ENCODE results near the gene URI1. TPM values are rescaled to one million over a fixed set of nuclear protein-coding genes. Genes with fewer than 3 reads are reported as not detected.

URI1 gene
- total RNA-seq, 1 experiment from 2014 or later: 62.1 TPM

DNA sequence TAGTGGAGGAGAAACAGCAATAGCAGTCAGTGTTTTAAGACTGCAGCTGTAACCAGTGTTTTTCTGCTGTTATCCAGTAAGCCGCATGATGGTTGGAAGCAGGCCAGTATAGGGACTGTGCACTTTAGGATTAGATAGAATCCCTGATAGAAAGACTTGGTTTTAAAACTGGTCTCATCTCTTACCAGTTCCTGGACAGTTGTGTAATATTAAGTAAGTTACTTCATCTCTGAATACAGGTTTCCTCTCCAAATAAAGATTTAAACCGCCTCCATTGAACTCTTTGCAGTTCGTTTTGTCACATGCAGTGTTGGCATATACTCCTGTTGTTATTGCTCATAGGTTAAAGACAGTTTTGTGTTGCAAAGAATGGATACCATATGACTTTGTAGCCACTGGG lies 25.6 kb downstream of the URI1 start:
- no peak for DNase-seq (ENCODE audit: extremely low read depth, low read depth)

DNA sequence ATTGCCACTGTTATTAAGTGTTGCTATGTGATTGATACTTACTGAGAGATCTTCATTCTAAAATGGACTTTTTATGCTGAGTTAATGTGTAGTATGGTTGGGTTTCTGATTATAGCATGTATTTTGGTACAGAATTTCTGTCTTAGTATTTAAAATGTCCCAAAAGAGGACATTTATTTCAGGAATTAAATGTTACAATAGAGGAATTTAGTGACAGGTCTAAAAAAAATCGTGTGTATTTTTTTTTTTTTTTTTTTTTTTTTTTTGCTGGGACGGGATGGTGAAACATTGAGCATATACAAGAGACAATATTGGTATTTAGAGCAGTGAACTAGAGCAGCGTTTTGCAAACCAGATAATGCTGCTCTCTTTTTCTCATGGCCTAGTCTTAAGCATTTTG lies 27.9 kb downstream of the URI1 start:
- DNase-seq (ENCODE audit: extremely low read depth, low read depth): no peak

DNA sequence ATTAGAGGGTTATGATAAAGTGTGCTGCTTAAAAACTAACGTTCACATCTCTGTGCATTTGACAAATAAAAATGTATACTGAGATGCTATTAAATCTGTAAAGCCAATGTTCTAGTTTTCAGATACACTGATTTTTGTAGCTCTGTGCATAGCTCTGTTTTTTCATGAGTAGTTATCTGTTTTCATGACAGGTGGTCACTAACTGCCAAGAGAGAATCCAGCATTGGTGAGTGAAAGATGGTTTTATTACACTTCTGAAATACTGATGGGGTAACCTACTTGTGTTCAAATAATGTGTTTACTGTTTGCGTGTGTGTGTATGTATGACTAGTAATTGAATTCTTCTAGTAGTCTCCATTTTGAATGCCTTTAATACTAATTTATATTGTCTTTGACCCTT lies 29.0 kb downstream of the URI1 start:
- no peak for DNase-seq (ENCODE audit: extremely low read depth, low read depth)

DNA sequence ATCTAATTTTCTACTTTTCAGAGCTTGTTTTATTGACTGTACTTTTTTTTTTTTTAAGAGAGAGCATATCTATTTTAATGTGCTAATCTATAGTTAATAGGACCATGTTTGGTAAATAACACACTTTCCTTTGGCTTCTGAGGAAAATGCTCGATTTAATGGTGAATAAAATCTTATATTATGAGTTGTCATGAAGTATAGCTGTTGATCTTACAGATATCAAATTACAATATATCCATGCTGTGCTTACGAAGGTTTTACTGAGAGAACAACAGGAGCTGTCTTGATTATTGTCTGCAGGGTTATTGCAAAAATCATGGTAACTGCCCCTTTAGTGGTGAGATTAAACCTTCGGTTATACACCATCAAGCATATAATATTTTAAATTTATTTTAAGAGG lies 29.6 kb downstream of the URI1 start:
- DNase-seq (ENCODE audit: extremely low read depth, low read depth): no peak

DNA sequence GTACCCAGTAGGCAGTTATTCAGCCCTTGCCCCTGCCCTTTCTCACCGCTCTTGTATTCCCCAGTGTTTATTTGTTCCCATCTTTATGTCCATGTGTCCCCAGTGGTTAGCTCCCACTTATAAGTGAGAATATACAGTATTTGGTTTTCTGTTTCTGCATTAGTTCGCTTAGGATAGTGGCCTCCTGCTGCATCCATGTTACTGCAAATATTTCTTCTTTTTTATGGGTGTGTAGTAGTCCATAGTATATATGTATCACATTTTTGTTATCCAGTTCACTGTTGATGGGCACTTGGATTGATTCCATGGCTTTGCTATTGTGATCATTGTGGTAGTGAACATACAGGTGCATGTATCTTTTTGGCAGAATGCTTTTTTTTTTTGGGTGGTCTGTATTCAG lies 32.7 kb downstream of the URI1 start:
- DNase-seq (ENCODE audit: extremely low read depth, low read depth): no peak

DNA sequence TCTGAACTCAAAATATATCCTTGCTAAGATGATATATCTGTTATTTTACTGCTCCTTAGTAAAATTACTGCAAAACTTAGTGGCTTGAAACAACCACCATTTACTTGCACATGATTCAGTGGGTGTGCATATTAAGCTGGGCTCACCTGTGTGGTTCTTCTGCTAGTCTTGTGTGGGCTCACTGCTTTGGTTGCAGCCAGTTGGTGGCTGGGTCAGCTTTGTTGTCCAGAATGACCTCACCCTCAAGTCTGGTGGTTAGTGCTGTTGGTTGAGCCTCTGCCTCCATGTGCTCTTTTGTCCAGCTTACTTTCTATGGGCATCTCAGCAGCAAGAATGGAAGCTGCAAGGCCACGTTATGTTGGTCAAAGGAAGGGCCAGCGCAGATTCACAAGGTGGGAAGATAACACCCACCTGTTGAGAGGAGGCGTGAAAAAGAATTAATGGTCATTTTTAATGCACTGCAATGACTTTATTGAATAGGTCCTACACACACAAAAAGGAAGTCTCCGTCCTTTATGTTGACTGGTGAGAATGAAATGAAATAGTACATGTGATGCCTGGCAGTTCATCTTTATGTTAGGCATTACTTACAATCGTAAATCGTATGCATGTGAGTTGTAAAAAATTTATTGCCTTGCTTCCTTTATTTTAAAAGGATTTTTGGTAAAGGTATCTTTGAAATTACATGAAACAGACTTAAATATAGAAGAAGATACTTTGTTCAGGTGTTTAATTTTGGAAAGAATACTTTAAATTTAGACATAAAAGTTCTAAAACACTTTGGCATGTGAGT lies 34.3 kb downstream of the URI1 start:
- DNase-seq (ENCODE audit: extremely low read depth, low read depth): no peak

DNA sequence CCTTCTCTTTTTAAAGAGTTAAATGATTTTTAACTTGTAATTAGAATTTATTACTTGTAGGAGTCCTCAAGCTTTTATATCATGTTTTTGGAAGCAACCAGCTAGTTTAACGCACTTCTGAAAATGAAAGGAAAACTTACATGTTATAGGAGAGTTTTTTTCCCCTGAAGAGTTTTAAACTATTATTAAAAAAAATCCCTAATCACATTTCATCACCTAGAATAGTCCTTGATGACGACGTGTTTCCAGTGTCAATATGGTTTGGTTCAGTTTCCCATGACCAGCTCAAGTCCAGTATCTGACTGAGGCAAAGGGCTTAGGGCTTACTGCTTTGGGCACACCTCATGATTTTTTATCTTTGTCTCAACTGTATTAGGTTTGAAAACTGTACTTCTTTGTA lies 36.0 kb downstream of the URI1 start:
- DNase-seq (ENCODE audit: extremely low read depth, low read depth): no peak

DNA sequence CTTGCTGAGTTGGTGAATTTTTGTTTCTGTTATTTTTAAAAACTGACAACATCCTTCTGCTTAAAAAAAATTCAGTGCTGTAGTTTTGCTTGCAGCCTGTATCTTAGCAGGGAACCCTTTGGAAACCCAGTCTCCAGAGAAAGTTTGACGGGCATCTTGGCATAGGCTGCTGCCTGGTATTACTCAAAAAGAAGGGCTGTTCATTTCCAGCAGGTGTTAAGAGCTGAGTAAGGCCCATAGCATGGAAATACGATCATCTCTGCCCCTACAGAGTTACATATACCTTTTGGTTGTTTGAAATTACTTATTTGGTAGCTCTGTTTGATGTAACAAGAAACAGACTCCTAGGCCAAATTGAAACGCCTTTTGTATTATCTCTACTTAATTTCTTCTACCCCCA lies 41.5 kb downstream of the URI1 start:
- DNase-seq (ENCODE audit: extremely low read depth, low read depth): no peak

DNA sequence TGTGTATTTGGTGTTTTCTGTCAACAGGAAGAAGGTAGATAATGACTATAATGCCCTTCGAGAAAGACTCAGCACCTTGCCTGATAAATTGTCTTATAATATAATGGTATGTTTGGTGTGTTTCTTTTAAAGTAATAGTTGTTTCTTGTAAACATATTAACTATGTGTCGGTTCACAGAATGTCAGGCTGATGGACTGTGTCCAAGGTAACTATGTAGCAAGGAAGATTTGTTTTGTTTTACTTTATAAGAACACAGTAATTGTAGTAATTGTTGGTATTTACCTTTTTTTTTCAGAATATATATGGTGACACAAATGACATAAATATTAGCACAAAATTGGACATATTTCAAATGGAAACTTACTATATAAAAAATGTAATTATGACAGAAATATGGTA lies 43.2 kb downstream of the URI1 start:
- DNase-seq (ENCODE audit: extremely low read depth, low read depth): no peak

DNA sequence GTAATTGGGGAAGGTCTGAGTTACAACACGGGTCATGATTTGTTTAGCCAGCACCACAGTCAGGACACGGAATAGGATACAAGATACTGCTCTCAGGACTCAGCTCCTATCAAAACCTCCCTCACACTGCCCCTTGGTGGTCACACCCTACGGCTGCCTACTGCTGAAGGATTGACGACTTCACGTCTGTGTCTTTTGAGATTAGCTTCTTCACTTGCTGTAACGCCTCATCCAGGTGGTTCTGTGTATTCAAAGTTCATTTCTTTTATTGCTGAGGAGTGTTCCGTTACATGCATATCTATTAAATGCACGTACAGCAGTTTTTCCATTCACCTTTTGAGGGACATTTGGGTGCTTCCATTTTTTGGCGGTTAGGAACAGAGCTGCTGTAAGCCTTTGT lies 46.3 kb downstream of the URI1 start:
- DNase-seq (ENCODE audit: extremely low read depth, low read depth): no peak

DNA sequence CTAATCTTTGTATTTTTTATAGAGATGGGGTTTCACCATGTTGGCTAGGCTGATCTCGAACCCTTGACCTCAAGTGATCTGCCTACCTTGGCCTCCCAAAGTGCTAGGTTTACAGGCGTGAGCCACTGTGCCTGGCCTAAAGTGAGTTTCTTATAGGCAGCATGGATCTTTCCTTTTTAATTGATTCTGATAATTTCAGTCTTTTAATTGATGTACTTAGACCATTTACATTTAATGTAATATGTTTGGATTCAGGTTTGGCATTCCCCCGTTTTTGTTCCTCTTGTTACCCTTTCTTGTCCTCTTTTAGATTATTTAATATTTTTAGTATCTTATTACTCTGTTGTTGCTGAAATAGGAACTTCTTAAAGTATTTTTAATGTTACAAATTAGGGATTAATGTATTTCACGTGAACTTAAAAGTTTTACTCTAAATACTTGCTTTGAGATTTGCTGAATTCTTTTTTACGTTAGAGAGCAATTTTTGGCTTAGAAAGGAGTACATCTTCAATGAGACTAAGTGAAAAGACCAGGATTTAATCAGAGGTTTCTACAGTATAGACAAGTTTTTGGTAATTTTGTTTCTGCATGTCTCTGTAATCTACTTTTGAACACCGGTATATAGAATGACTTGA lies 50.3 kb downstream of the URI1 start:
- no peak for DNase-seq (ENCODE audit: extremely low read depth, low read depth)

DNA sequence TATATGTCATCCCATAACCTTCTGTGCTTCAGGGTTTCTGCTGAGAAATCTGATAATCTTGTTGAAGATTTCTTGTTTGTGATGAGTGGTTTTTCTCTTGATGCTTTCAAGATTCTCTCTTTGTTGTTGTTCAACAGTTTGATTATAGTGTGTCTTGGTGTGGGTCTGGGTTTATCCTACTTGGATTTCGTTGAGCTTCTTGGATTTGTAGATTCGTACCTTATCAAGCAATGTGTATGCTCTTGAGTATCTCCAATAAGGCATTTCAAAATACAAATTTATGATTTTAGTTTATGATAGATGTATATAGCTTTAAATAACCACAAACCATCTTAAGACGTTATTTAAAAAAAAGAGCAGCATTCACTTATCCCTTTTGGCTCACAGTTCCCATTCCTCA lies 57.5 kb downstream of the URI1 start:
- DNase-seq (ENCODE audit: extremely low read depth, low read depth): no peak

DNA sequence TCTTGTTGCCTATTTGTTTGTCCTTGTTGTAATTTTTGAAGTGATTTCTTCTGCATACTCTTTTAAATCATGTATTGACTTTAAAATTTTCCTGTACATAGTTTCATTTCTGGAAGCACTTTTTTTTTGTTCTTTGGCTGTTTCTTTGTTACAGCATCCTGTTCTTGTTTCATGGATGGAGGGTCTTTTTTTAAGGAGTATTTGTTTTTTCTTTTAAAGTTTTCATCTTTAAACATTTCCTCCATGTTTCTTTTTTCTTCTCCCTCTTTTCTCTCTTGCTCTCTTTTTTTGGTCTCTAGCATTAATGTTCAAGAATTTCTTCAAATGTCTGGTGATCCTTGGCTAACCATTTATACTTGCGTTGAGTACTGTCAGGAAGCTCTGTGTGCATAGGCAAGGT lies 58.8 kb downstream of the URI1 start:
- DNase-seq (ENCODE audit: extremely low read depth, low read depth): no peak

DNA sequence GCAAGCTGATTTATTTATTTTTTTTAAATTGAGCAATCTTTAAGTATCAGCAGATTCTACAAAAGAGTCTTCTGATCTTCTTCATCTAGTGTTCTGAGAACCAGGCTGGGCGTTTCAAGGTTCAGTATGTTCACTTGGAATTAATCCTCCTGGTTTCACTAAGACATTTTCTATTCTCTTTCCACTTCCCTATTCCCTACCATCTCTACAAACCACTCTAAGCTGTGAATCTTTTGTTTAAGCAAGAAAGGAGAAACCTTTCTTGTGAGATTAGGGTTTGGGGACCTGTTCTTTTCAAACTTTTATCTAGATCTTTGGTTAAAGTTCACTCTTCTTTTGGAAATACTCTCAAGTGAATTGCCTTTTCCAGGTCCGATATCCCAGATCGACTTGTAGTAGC lies 59.3 kb downstream of the URI1 start:
- no peak for DNase-seq (ENCODE audit: extremely low read depth, low read depth)

DNA sequence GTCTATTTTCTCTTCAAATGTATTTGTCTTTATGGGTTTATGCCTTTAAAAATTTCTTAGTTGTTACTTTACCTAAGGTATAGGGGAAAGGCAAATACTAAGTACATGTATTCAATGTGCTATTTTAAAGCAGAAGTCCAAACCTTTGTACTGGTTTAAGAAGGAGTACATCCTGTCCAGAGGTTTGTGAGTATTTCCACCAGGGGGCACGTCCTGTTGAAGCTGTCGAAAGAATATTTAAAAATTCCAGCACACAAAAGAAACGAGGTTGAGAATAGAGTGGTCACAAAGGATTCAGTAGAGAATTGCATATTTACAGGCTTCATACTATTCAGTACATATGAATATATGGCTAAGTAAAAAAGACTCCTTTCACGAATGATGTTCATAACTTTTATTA lies 59.8 kb downstream of the URI1 start:
- DNase-seq (ENCODE audit: extremely low read depth, low read depth): no peak

DNA sequence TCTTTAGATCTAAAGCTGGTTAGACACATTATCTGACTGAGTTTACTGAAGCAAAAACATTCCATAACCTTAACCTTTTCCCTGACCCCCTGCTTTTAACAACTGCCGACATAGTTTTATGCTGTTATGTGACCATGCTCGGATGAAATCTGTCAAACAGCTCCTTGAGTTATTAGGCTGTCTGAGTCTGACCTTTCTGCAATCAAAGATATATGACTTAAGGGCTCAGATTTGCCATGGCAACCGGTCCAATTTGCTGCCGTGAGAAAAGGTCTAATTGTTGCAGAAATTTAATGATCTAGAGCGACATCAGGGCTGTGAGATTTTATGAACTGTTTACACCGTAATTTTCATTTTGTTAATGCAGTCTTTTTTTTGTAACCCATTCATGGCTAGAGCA lies 61.8 kb downstream of the URI1 start:
- no peak for DNase-seq (ENCODE audit: extremely low read depth, low read depth)

DNA sequence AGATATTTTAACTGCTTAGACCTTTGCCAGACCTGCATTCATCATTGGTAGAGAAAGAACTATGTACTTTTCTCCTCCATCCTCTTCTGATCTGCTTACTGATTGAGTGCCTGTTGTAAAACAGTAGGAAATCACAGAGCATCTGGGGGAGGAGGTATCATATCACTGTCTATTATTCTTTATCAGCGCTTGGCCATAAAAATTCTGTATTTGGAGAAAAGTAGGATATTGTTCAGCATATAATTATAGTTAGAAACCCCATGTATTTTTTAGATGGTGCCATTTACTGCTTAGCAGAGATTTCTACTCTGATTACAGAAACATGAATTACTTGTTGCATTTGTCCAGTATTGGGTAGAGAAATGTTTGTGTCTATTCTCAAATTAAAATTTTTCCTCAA lies 62.4 kb downstream of the URI1 start:
- no peak for DNase-seq (ENCODE audit: extremely low read depth, low read depth)

DNA sequence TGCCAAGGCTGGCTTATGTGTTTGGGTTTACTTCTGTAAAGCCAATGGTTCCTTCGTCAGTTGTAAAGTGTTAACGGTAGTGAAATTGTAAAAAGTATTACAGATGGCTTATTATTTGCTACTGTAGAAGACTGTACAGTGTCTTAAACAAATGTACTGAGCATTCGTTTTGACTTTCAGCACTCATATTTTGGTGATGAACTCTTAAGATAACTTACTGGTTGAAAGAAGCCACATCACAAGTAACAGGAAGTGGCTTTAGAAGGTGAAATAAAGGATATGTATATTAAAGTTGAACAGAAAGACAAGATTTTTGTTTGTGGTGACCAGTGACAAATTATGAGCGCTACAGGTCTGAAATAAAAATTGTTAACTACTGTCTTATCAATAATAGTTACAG lies 64.2 kb downstream of the URI1 start:
- no peak for DNase-seq (ENCODE audit: extremely low read depth, low read depth)

DNA sequence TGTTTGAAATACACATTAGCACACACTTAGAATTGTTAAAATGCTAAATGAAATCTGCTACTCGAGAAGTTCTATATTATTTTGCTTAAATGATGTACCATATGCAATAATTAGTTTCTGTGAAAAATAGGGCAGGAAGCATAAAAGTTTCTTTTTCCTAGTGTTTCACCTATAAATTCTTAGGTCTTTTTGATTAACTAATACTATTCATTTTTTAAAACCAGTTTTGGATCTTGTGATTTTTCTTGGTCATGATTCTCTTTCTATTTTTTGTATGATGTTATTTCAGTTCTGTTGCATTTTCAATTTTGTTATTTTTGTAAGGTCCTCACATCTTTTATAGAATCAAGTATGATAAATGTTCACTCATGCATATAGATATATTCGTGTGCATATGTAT lies 66.1 kb downstream of the URI1 start:
- no peak for DNase-seq (ENCODE audit: extremely low read depth, low read depth)

DNA sequence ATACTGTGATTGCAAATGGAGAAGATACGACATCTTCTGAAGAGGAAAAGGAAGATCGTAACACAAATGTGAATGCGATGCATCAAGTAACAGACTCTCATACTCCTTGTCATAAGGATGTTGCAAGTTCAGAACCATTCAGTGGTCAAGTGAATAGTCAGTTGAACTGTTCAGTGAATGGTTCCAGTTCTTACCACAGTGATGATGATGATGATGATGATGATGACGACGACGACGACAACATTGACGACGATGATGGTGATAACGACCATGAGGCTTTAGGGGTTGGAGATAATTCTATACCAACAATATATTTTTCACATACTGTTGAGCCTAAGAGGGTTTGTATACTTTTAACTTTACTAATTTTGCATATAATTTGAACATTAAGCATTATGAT lies 67.0 kb downstream of the URI1 start:
- DNase-seq (ENCODE audit: extremely low read depth, low read depth): no peak

DNA sequence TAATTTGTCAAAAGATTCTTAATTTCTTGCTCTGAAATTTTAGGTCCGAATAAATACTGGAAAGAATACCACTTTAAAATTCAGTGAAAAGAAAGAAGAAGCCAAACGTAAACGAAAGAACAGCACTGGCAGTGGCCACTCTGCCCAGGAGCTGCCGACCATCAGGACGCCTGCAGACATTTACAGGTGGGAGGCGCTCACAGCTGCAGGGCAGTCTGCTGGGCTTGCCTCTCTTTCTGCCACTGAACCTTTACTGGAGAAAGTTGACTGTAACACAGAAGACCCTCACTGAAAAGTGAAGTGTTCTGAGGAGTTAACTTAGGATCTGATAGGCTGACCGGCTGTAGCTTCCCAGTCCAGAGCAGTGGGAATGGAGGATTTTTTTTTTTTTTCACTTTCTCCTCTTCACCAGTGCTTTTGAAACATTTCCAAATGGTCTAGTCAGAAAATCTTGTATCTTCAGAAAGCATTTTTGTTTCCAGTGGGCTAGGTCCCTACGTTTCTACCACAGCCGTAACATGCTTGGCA lies 69.1 kb downstream of the URI1 start:
- no peak for DNase-seq (ENCODE audit: extremely low read depth, low read depth)

DNA sequence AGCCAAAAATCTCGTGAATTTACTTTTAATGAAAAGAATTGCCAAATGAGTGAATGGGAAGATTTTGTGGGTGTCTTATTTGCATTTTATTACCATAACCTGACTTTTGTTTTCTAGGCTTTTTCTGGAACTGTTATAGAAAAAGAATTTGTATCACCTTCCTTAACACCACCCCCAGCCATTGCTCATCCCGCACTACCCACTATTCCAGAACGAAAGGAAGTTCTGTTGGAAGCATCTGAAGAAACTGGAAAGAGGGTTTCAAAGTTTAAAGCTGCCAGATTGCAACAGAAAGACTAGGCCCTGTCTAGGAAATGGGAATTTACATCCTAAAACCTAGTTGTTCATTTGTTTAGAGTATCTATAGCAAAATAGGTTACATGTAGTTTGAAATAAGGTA lies 72.7 kb downstream of the URI1 start:
- no peak for DNase-seq (ENCODE audit: extremely low read depth, low read depth)

All from NCI-H460 (cell line).